ENCODE results near the gene EDA. TPM values are rescaled to one million over a fixed set of nuclear protein-coding genes. Genes with fewer than 3 reads are reported as not detected.

Gene EDA
- total RNA-seq, 4 donors from 2014 or later = 0.37 to 12.4 (median 3.8) TPM

GRCh38 chrX:70062961-70063550, 447.1 kb downstream of the EDA start:
- H3K36me3 ChIP-seq = no peaks in the 10 kb centered on the region
- no peak overlapping the region for H3K4me3 ChIP-seq
- DNase-seq = no peak
- in situ Hi-C loops (cut with MboI; ENCODE audit: low pct_ligation_motif_present in 1 of 4, low pct_unique_long_range_greater_than_20kb in 1 of 4, low sequenced_read_pairs in 3 of 4) = no loop called here
- intact Hi-C loops (cut with DNase I; ENCODE audit: low total_unique reads) = no loop called here
- H3K27ac ChIP-seq = no peak overlapping the region
- no peaks in the 10 kb centered on the region for H3K9me3 ChIP-seq
- 90% methylated on average over 50 of the region's 52 CpGs; no CpG with 5 or more reads in 1 of the 2 donors for whole genome bisulfite sequencing, 2 donors (ENCODE audit: low coverage in 1 of 2)
- no peaks in the 10 kb centered on the region for H3K27me3 ChIP-seq
- no peaks in the 10 kb centered on the region for H3K4me1 ChIP-seq
- TF ChIP-seq POLR2A (IDR thresholded peaks at IDR 0.05) (no peak), POLR2AphosphoS5 (IDR thresholded peaks at IDR 0.05) (no peak), CTCF (IDR thresholded peaks at IDR 0.05) (no peak), EP300 (IDR thresholded peaks at IDR 0.05; ENCODE audit: low read depth) (no peak)

- 72 to 81% methylated on average over 2 to 7 of the region's 7 CpGs for WGBS, 2 donors (ENCODE audit: low coverage in 1 of 2)
- Histone ChIP-seq H3K9me3 (no peaks in the 10 kb centered on the region), H3K4me3 (no peak overlapping the region), H3K4me1 (no peaks in the 10 kb centered on the region), H3K27ac (no peak overlapping the region), H3K27me3 (no peaks in the 10 kb centered on the region), H3K36me3 (no peaks in the 10 kb centered on the region)
- no peak for DNase-seq
- intact Hi-C loops (cut with DNase I; ENCODE audit: low total_unique reads) = no loop called here
- TF ChIP-seq EP300 (IDR thresholded peaks at IDR 0.05; ENCODE audit: low read depth) (no peak), CTCF (IDR thresholded peaks at IDR 0.05) (no peak), POLR2A (IDR thresholded peaks at IDR 0.05) (no peak)
- in situ Hi-C loops (cut with MboI; ENCODE audit: low pct_ligation_motif_present in 1 of 4, low pct_unique_long_range_greater_than_20kb in 1 of 4, low sequenced_read_pairs in 3 of 4) = no loop called here
Observed at GRCh38 chrX:70066646-70067045, 450.7 kb downstream of the EDA start.

- 86 to 100% methylated on average over 1 to 5 of the region's 5 CpGs for WGBS, 2 donors (ENCODE audit: low coverage in 1 of 2)
- Histone ChIP-seq H3K36me3 (no peaks in the 10 kb centered on the region), H3K4me3 (no peak overlapping the region), H3K27me3 (no peaks in the 10 kb centered on the region), H3K9me3 (no peaks in the 10 kb centered on the region), H3K27ac (no peak overlapping the region), H3K4me1 (no peaks in the 10 kb centered on the region)
- TF ChIP-seq POLR2A (IDR thresholded peaks at IDR 0.05) (no peak), EP300 (IDR thresholded peaks at IDR 0.05; ENCODE audit: low read depth) (no peak), POLR2AphosphoS5 (IDR thresholded peaks at IDR 0.05) (no peak), CTCF (IDR thresholded peaks at IDR 0.05) (no peak)
- intact Hi-C loops (cut with DNase I; ENCODE audit: low total_unique reads) (loop anchor here (5.0 kb wide), 1 partner anchor 1102 kb away; no protein-coding TSS in a partner anchor), in situ Hi-C loops (cut with MboI; ENCODE audit: low pct_ligation_motif_present in 1 of 4, low pct_unique_long_range_greater_than_20kb in 1 of 4, low sequenced_read_pairs in 3 of 4) (loop anchor here in 1 of 4 donors (25.0 kb wide), 1 partner anchor 592 kb away; no protein-coding TSS in a partner anchor)
- DNase-seq = no peak
Observed at GRCh38 chrX:70079297-70079696, 463.4 kb downstream of the EDA start.

DNA sequence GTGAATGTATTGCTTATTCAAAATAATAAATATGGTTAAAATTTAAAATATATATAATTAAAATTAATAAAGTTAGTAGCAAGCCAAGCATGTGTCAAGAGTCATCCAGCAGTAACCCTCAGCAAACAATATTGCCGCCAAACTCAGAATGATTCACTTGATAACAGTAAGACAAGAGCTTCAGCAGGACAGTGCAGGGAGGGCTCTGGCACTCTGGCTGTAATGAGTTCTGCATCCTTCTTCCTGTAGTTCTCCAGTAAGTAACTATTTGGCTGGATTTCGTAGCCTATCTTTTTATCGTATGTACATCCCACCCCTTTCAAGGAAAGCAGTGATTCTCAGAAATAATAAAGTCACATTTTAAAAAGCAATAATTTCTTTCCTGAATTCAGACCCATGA, 464.0 kb downstream of the EDA start:
- no peak for DNase-seq
- Histone ChIP-seq H3K27ac (no peak overlapping the region), H3K4me3 (no peak overlapping the region), H3K9me3 (no peaks in the 10 kb centered on the region), H3K27me3 (no peaks in the 10 kb centered on the region), H3K4me1 (no peaks in the 10 kb centered on the region), H3K36me3 (no peaks in the 10 kb centered on the region)
- 51% methylated on average over 3 of the region's 3 CpGs; no CpG with 5 or more reads in 1 of the 2 donors for WGBS, 2 donors (ENCODE audit: low coverage in 1 of 2)
- TF ChIP-seq EP300 (IDR thresholded peaks at IDR 0.05; ENCODE audit: low read depth) (no peak), POLR2A (IDR thresholded peaks at IDR 0.05) (no peak), POLR2AphosphoS5 (IDR thresholded peaks at IDR 0.05) (no peak), CTCF (IDR thresholded peaks at IDR 0.05) (no peak)
- in situ Hi-C loops (cut with MboI; ENCODE audit: low pct_ligation_motif_present in 1 of 4, low pct_unique_long_range_greater_than_20kb in 1 of 4, low sequenced_read_pairs in 3 of 4) (loop anchor here in 1 of 4 donors (25.0 kb wide), 1 partner anchor 593 kb away; no protein-coding TSS in a partner anchor), intact Hi-C loops (cut with DNase I; ENCODE audit: low total_unique reads) (loop anchor here (5.0 kb wide), 1 partner anchor 1103 kb away; no protein-coding TSS in a partner anchor)
